Glutamatergic neuron (in vitro differentiated cells): ENCODE data around the gene ENPP3. TPM values are rescaled to one million over a fixed set of nuclear protein-coding genes. Genes with fewer than 3 reads are reported as not detected.

Source experiments
- DNase-seq: peaks from one replicate; pipeline ENCODE4 v3.0.0; 2022
- H3K27ac Mint-ChIP-seq: one replicate; pipeline ENCODE4 v1.8.0; 2020; ENCODE audit warnings: mild to moderate bottlenecking, mixed read lengths, inconsistent platforms; ENCODE audit not compliant: unreplicated experiment
- H3K27me3 Mint-ChIP-seq: one replicate; pipeline ENCODE4 v1.8.0; 2020; ENCODE audit warnings: mild to moderate bottlenecking, moderate library complexity, mixed read lengths, inconsistent platforms; ENCODE audit not compliant: unreplicated experiment
- H3K36me3 Mint-ChIP-seq: one replicate; pipeline ENCODE4 v1.8.0; 2020; ENCODE audit warnings: mild to moderate bottlenecking, mixed read lengths, inconsistent platforms; ENCODE audit not compliant: unreplicated experiment
- H3K4me1 Mint-ChIP-seq: one replicate; pipeline ENCODE4 v1.8.0; 2020; ENCODE audit warnings: mild to moderate bottlenecking, low read depth, mixed read lengths, inconsistent platforms; ENCODE audit not compliant: unreplicated experiment
- H3K4me3 Mint-ChIP-seq: one replicate; pipeline ENCODE4 v1.8.0; 2020; ENCODE audit warnings: mild to moderate bottlenecking, mixed read lengths, inconsistent platforms; ENCODE audit not compliant: unreplicated experiment
- H3K9me3 Mint-ChIP-seq: one replicate; pipeline ENCODE4 v1.8.0; 2020; ENCODE audit warnings: mild to moderate bottlenecking, moderate library complexity, mixed read lengths, inconsistent platforms; ENCODE audit not compliant: unreplicated experiment
- CTCF ChIP-seq: fragments of 200-600 bp; sonication (generic); IDR thresholded peaks from one replicate; pipeline ENCODE4 v1.5.0; 2021; ENCODE audit not compliant: partially characterized antibody, unreplicated experiment
- total RNA-seq: library from RNA; stranded (reverse); fragmentation: NEBNext Ultra II Directional; extraction: Animal tissue kit (Norgen Biotek cat#: 25700); gene quantifications from one replicate; pipeline ENCODE4 v1.2.1, GENCODE V29; 2021; ENCODE audit not compliant: unreplicated experiment

The ENPP3 gene
- total RNA-seq, 1 donor from 2014 or later: not detected

- H3K27me3 Mint-ChIP-seq: no peaks in the 10 kb centered on the region
- DNase-seq: no peak
- no peaks in the 10 kb centered on the region for H3K4me1 Mint-ChIP-seq
- no peak overlapping the region for H3K4me3 Mint-ChIP-seq
- H3K36me3 Mint-ChIP-seq: no peaks in the 10 kb centered on the region
- no peak for TF ChIP-seq CTCF
- H3K9me3 Mint-ChIP-seq: no peaks in the 10 kb centered on the region
- H3K27ac Mint-ChIP-seq: no peak overlapping the region
These were observed 49.9 kb downstream of the ENPP3 start for GRCh38 chr6:131687022-131687421.

- no peaks in the 10 kb centered on the region for H3K36me3 Mint-ChIP-seq
- no peak for DNase-seq
- no peak overlapping the region for H3K27ac Mint-ChIP-seq
- no peak for TF ChIP-seq CTCF
- H3K4me3 Mint-ChIP-seq: no peak overlapping the region
- no peaks in the 10 kb centered on the region for H3K9me3 Mint-ChIP-seq
- no peaks in the 10 kb centered on the region for H3K27me3 Mint-ChIP-seq
- no peaks in the 10 kb centered on the region for H3K4me1 Mint-ChIP-seq
These were observed 51.2 kb downstream of the ENPP3 start for GRCh38 chr6:131688286-131688685.

- Mint-ChIP-seq H3K4me3 (no peak overlapping the region), H3K27me3 (peaks cover 1% of the 10 kb centered on the region), H3K27ac (no peak overlapping the region), H3K4me1 (peaks cover 2% of the 10 kb centered on the region), H3K9me3 (no peaks in the 10 kb centered on the region), H3K36me3 (no peaks in the 10 kb centered on the region)
- DNase-seq: no peak
- no peak for TF ChIP-seq CTCF
These were observed 54.9 kb downstream of the ENPP3 start for GRCh38 chr6:131692031-131692430.

GRCh38 chr6:131692589-131692988 lies 55.5 kb downstream of the ENPP3 start:
- no peak overlapping the region for H3K4me3 Mint-ChIP-seq
- TF ChIP-seq CTCF: no peak
- peaks cover 1% of the 10 kb centered on the region for H3K27me3 Mint-ChIP-seq
- no peak for DNase-seq
- H3K9me3 Mint-ChIP-seq: no peaks in the 10 kb centered on the region
- no peaks in the 10 kb centered on the region for H3K36me3 Mint-ChIP-seq
- no peak overlapping the region for H3K27ac Mint-ChIP-seq
- peaks cover 2% of the 10 kb centered on the region for H3K4me1 Mint-ChIP-seq

- Mint-ChIP-seq H3K4me1 (peaks cover 2% of the 10 kb centered on the region), H3K4me3 (no peak overlapping the region), H3K27me3 (peaks cover 1% of the 10 kb centered on the region), H3K27ac (no peak overlapping the region), H3K36me3 (no peaks in the 10 kb centered on the region), H3K9me3 (no peaks in the 10 kb centered on the region)
- no peak for DNase-seq
- TF ChIP-seq CTCF: no peak
These were observed 56.3 kb downstream of the ENPP3 start for GRCh38 chr6:131693384-131693783.
